Spinal cord (tissue), 10 donors: ENCODE measurements around the gene USP48. TPM values are rescaled to one million over a fixed set of nuclear protein-coding genes. Genes with fewer than 3 reads are reported as not detected.
"Not testable (repeated sequence)": the region's sequence is repeated elsewhere in the genome, so short reads cannot be mapped to it uniquely, and the experiment has no call there.

Source experiments
- DNase-seq, 6 donors: peaks; one replicate each; pipeline versions ENCODE4 v3.0.0 to v3.0.0-alpha.2; 2013 to 2015; ENCODE audit warnings: low spot score in 6 of 6, low read depth in 4 of 6
- H3K27ac ChIP-seq: one replicate; pipeline ENCODE4 v1.5.1; 2013; ENCODE audit warnings: low read depth, low read length, control low read depth
- H3K27me3 ChIP-seq: one replicate; pipeline ENCODE4 v1.6.1; 2013; ENCODE audit warnings: low read length; ENCODE audit not compliant: control insufficient read depth, insufficient read depth
- H3K36me3 ChIP-seq: one replicate; pipeline ENCODE4 v1.6.1; 2013; ENCODE audit warnings: low read length; ENCODE audit not compliant: control insufficient read depth, insufficient read depth
- H3K4me1 ChIP-seq: one replicate; pipeline ENCODE4 v1.6.1; 2013; ENCODE audit warnings: low read length; ENCODE audit not compliant: control insufficient read depth, insufficient read depth
- H3K4me3 ChIP-seq: one replicate; pipeline ENCODE4 v1.5.1; 2013; ENCODE audit warnings: low read depth, low read length, control low read depth
- H3K9me3 ChIP-seq: one replicate; pipeline ENCODE4 v1.6.1; 2013; ENCODE audit warnings: low read length; ENCODE audit not compliant: control insufficient read depth, insufficient read depth
- WGBS: methylation state at CpG from one replicate; pipeline ENCODE4 v1.1.5; 2013; ENCODE audit warnings: missing lambda C conversion rate; ENCODE audit not compliant: insufficient coverage; 5-methylcytosine and 5-hydroxymethylcytosine counted together
- polyA plus RNA-seq, 2 donors: library from polyadenylated mRNA; unstranded; fragments of 120-200 nt; gene quantifications; one replicate each; pipeline ENCODE4 v1.2.1, GENCODE V29; 2013; ENCODE audit not compliant: insufficient read length in 2 of 2
- total RNA-seq, 2 donors: library from RNA; depleted of rRNA in 1 of 2; stranded (reverse); fragments of 120-200 nt in 1 of 2; fragments of >200 nt in 1 of 2; gene quantifications; one replicate each; pipeline versions ENCODE4 v1.2.3 to v1.2.4, GENCODE V29; 2013 to 2014
- donor health status: healthy.

The USP48 gene
- total and polyA plus RNA-seq, 4 donors: 41.0 to 76.3 (median 61.9) TPM

GRCh38 chr1:21786640-21787039 is 3.7 kb upstream of the USP48 start:
- Histone ChIP-seq H3K4me1 (peaks cover 8% of the 10 kb centered on the region), H3K27me3 (no peaks in the 10 kb centered on the region), H3K27ac (no peak overlapping the region), H3K36me3 (peaks cover 3% of the 10 kb centered on the region), H3K4me3 (no peak overlapping the region), H3K9me3 (no peaks in the 10 kb centered on the region)
- WGBS: 75% methylated on average over 1 of the region's 2 CpGs
- no peak for DNase-seq

- 82% methylated on average over 9 of the region's 9 CpGs for WGBS
- not testable (repeated sequence) for H3K9me3 ChIP-seq, H3K27me3 ChIP-seq, DNase-seq, H3K36me3 ChIP-seq, H3K27ac ChIP-seq, H3K4me3 ChIP-seq
- H3K4me1 ChIP-seq: peaks cover 15% of the 10 kb centered on the region
Observed at GRCh38 chr1:21785764-21786163, 2.8 kb upstream of the USP48 start.

- 45% methylated on average over 29 of the region's 32 CpGs for WGBS
- no peak for DNase-seq
Observed at GRCh38 chr1:21783679-21784603, 992 bp upstream of the USP48 start.

DNA sequence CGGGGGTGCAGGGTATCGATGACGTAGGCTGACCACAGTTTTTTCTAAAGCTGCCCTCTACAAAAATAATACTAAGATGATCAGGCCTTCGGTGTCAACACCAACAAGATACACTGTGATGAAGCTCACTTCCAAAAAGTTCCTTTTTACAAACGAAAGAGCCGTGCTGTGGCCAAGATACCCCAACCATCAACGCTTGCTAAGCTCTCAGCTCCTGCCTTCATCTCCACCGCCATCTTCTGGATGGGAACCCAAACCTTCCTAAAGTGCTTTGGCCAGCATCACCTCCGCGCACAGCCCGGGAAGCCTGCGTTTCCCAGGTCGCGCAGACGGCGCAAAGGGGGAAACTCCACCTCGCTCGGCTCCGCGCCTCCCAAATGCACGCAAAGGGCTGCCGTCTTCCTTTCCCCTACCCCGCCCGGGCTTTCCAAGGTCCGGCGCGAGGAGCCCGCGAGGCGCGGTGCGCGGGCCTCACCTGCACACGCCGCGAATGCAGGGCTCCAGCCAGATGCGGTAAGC is 541 bp downstream of the USP48 start:
- no peaks in the 10 kb centered on the region for H3K9me3 ChIP-seq

More at GRCh38 chr1:21783679-21784603, 992 bp upstream of the USP48 start:
- Histone ChIP-seq H3K4me1 (peaks cover 15% of the 10 kb centered on the region), H3K27ac (peak overlapping the region; percentile 100), H3K27me3 (no peaks in the 10 kb centered on the region), H3K36me3 (peaks cover 3% of the 10 kb centered on the region), H3K4me3 (peak overlapping the region; percentile 100), H3K9me3 (no peaks in the 10 kb centered on the region)

GRCh38 chr1:21781815-21782348 is 1.1 kb downstream of the USP48 start:
- Histone ChIP-seq H3K27ac (peak overlapping the region; percentile 100), H3K9me3 (no peaks in the 10 kb centered on the region), H3K4me3 (peak overlapping the region; percentile 100), H3K4me1 (peaks cover 15% of the 10 kb centered on the region), H3K27me3 (no peaks in the 10 kb centered on the region), H3K36me3 (peaks cover 3% of the 10 kb centered on the region)
- peak in 3 of 6 donors; percentile 10 to 18 (median 15) for DNase-seq
- 2% methylated on average over 11 of the region's 17 CpGs for WGBS

More for the DNA sequence above, 541 bp downstream of the USP48 start:
- under 1% methylated on average over 34 of the region's 37 CpGs for WGBS
- peaks cover 3% of the 10 kb centered on the region for H3K36me3 ChIP-seq
- peak overlapping the region; percentile 100 for H3K4me3 ChIP-seq
- peak overlapping the region; percentile 100 for H3K27ac ChIP-seq
- H3K27me3 ChIP-seq: no peaks in the 10 kb centered on the region
- peak; percentile 13 to 84 (median 28) for DNase-seq
- H3K4me1 ChIP-seq: peaks cover 15% of the 10 kb centered on the region

GRCh38 chr1:21779613-21780521 is 3.1 kb downstream of the USP48 start:
- Histone ChIP-seq H3K4me1 (peaks cover 20% of the 10 kb centered on the region), H3K9me3 (no peaks in the 10 kb centered on the region), H3K4me3 (no peak overlapping the region), H3K27ac (no peak overlapping the region), H3K27me3 (no peaks in the 10 kb centered on the region), H3K36me3 (peaks cover 3% of the 10 kb centered on the region)
- DNase-seq: no peak
- 100% methylated on average over 1 of the region's 12 CpGs for WGBS

DNA sequence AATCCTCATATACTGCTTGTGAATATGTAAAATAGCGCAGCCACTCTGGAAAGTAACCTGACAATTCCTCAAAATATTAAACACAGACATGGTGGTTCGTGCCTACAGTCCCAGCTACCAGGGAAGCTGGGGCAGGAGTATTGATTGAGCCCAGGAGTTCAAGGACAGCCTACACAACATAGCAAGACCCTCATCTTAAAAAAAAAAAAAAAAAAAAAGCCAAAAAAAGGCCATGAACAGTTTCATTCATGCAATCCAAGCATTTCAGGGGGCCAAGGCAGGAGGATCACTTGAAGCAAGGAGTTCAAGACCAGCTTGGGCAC is 4.6 kb downstream of the USP48 start:
- WGBS: 100% methylated on average over 1 of the region's 2 CpGs
- no peaks in the 10 kb centered on the region for H3K27me3 ChIP-seq
- peaks cover 18% of the 10 kb centered on the region for H3K4me1 ChIP-seq

GRCh38 chr1:21776925-21777324 is 6.0 kb downstream of the USP48 start:
- H3K9me3 ChIP-seq, H3K4me3 ChIP-seq, H3K27me3 ChIP-seq, H3K36me3 ChIP-seq, DNase-seq, H3K27ac ChIP-seq: not testable (repeated sequence)
- WGBS: 100% methylated on average over 2 of the region's 5 CpGs
- peaks cover 17% of the 10 kb centered on the region for H3K4me1 ChIP-seq

More for the DNA sequence above, 4.6 kb downstream of the USP48 start:
- Histone ChIP-seq H3K36me3 (peaks cover 3% of the 10 kb centered on the region), H3K4me3 (no peak overlapping the region), H3K27ac (no peak overlapping the region), H3K9me3 (no peaks in the 10 kb centered on the region)
- no peak for DNase-seq

GRCh38 chr1:21775985-21776562 is 6.9 kb downstream of the USP48 start:
- Histone ChIP-seq H3K36me3 (no peaks in the 10 kb centered on the region), H3K27ac (no peak overlapping the region), H3K27me3 (no peaks in the 10 kb centered on the region), H3K4me3 (no peak overlapping the region), H3K9me3 (no peaks in the 10 kb centered on the region), H3K4me1 (peaks cover 8% of the 10 kb centered on the region)
- DNase-seq: no peak
